ENCODE measurements around the gene PAIP1. TPM values are rescaled to one million over a fixed set of nuclear protein-coding genes. Genes with fewer than 3 reads are reported as not detected.

Gene PAIP1
- total and polyA plus RNA-seq, 11 donors: 84.7 to 173 (median 131) TPM

DNA sequence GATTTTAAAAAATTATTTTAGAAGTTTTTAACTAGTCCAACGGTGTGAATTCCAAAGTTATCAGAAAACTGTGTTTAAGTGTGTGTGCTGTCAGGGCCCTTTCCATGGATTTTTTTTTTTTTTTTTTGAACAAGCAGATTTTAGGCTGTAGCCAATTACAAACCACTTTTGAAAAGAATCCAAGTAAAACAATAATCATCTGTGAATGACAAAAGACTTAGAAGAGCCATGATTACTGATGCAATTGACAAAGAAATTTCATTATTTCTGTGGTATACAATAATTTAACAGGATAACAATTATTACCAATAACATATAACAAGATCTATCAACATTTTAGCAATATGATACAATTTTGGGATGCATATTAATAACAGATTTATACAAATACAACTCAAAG lies 16.2 kb upstream of the PAIP1 start:
- DNase-seq (no peak), ATAC-seq (peak in 1 of 4 donors; percentile 5)
- Histone ChIP-seq H3K27ac (peak overlapping the region in 11 of 12 donors; percentile 60 to 83 (median 71)), H3K9me3 (no peaks in the 10 kb centered on the region), H3K4me3 (no peak overlapping the region), H3K36me3 (peaks cover 0 to 16% (median 2%) of the 10 kb centered on the region in 9 donors), H3K27me3 (no peaks in the 10 kb centered on the region), H3K4me1 (peaks cover 0 to 38% (median 18%) of the 10 kb centered on the region in 12 donors)
- TF ChIP-seq CTCF (IDR thresholded peaks at IDR 0.05): no peak
- TF ChIP-seq POLR2A (IDR thresholded peaks at IDR 0.05): no peak
- 16 to 19% (median 18%) methylated on average over 1 of the region's 1 CpG for WGBS, 4 donors
- intact Hi-C loops (cut with DNase I): loop anchor here in 1 of 10 donors (2.0 kb wide), 1 partner anchor 30 kb away; the partner anchor contains the start of gene NNT

DNA sequence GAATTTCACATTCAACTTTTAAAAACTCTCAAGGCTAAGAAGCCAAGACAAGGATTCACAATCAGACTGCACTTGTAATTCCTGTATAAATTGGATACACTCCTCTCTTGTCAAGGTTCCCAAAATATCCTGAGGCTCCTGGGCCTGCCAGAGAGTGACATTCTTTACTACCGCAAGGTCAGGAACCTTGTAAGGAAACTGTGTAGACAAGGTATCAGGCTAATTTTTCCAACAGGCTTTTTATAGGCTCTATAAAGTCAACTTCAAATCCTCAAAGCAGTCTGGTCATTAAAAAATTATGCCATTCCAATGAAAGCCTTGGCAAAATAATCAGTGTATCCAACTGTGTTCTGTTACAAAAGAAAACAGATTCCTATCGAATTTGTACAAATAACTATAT lies 15.5 kb upstream of the PAIP1 start:
- H3K9me3 ChIP-seq: no peaks in the 10 kb centered on the region
- DNase-seq (peak in 1 of 5 donors; percentile 22), ATAC-seq (peak; percentile 41 to 88 (median 78))
- H3K4me3 ChIP-seq: no peak overlapping the region
- TF ChIP-seq CTCF (IDR thresholded peaks at IDR 0.05) (no peak), POLR2A (IDR thresholded peaks at IDR 0.05) (no peak)
- intact Hi-C loops (cut with DNase I): loop anchor here in 1 of 10 donors (2.0 kb wide), 1 partner anchor 30 kb away; the partner anchor contains the start of gene NNT
- H3K36me3 ChIP-seq: peaks cover 0 to 16% (median 2%) of the 10 kb centered on the region in 9 donors
- 29 to 39% (median 36%) methylated on average over 2 of the region's 2 CpGs for WGBS, 4 donors
- peaks cover 0 to 38% (median 18%) of the 10 kb centered on the region in 12 donors for H3K4me1 ChIP-seq
- no peaks in the 10 kb centered on the region for H3K27me3 ChIP-seq
- H3K27ac ChIP-seq: peak overlapping the region in 11 of 12 donors; percentile 60 to 83 (median 71)

- no peaks in the 10 kb centered on the region for H3K9me3 ChIP-seq
- 58 to 65% (median 63%) methylated on average over 5 of the region's 5 CpGs for WGBS, 4 donors
- intact Hi-C loops (cut with DNase I): no loop called here
- ATAC-seq (peak in 3 of 4 donors; percentile 13 to 48 (median 41)), DNase-seq (no peak)
- H3K36me3 ChIP-seq: peaks cover 0 to 12% (median 2%) of the 10 kb centered on the region in 9 donors
- no peaks in the 10 kb centered on the region for H3K27me3 ChIP-seq
- peaks cover 0 to 34% (median 18%) of the 10 kb centered on the region in 12 donors for H3K4me1 ChIP-seq
- H3K27ac ChIP-seq: peak overlapping the region in 11 of 12 donors; percentile 17 to 83 (median 71)
- TF ChIP-seq POLR2A (IDR thresholded peaks at IDR 0.05): no peak
- TF ChIP-seq CTCF (IDR thresholded peaks at IDR 0.05): no peak
- H3K4me3 ChIP-seq: peak overlapping the region in 9 of 12 donors; percentile 9 to 46 (median 26)
Measured at GRCh38 chr5:43571237-43571636, 14.4 kb upstream of the PAIP1 start.

DNA sequence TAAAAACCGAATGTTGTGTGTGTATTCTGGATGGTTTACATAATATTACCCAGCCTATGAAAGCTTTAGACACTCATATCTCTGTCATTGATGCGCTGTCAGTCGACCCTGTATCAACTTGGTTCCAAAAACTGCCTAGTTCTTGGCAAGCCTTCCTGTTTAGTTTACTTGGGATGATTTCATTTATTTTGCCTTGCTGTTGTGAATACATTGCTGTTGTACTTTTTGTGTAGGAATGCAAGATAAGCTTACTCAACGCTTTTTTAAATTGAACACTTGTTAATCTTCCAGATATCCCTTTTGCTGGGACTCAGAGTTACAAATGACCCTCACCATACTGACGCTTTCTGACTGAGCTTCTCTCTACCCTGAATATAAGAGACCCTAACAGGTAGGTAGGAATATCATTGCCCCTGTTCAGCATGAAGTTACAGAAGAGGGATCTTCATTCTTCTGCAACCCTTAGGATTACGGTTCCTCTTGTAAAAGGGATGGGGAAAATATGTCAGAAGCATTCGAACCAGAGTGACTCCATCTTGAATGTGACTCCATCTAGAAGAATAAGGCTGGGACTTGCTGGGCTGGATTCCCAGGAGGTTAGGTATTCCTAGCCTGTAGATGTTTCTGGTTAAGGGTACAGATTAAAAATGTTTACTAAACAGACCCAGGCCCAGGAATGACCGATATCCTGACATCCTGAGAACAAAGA lies 13.7 kb upstream of the PAIP1 start:
- H3K4me3 ChIP-seq: peak overlapping the region in 5 of 12 donors; percentile 26 to 46 (median 42)
- WGBS, 4 donors: 67 to 73% (median 70%) methylated on average over 8 of the region's 8 CpGs
- intact Hi-C loops (cut with DNase I): no loop called here

More for the DNA sequence above, 13.7 kb upstream of the PAIP1 start:
- Histone ChIP-seq H3K4me1 (peaks cover 0 to 34% (median 18%) of the 10 kb centered on the region in 12 donors), H3K27ac (peak overlapping the region in 11 of 12 donors; percentile 17 to 83 (median 71)), H3K27me3 (no peaks in the 10 kb centered on the region), H3K36me3 (peaks cover 0 to 11% (median 2%) of the 10 kb centered on the region in 9 donors), H3K9me3 (no peaks in the 10 kb centered on the region)
- ATAC-seq: no peak
- no peak for DNase-seq
- TF ChIP-seq CTCF (IDR thresholded peaks at IDR 0.05) (no peak), POLR2A (IDR thresholded peaks at IDR 0.05) (no peak)
